IMR-90 (cell line): Measurements from ENCODE around the gene ICAM1. TPM values are rescaled to one million over a fixed set of nuclear protein-coding genes. Genes with fewer than 3 reads are reported as not detected.

ENCODE experiments used
- ATAC-seq: fragments of 200-7000 bp; cut with Tn5 transposase; 2 replicates; pipeline ENCODE4 v1.9.1; 2020; ENCODE audit warnings: low read depth, mild to moderate bottlenecking, moderate library complexity
- BruUV-seq: library from RNA; stranded (reverse); fragments of 400-500 nt; replicated peaks from 2 replicates; lab custom pipeline; 2021; lab: Mats Ljungman, UMichigan
- CTCF ChIA-PET: fragments of 300-600 bp; formaldehyde crosslinking; extraction: SDS; loops from one replicate; lab custom pipeline; 2021; ENCODE audit warnings: antibody characterized with exemption; lab: Yijun Ruan, JAX
- POLR2A ChIA-PET: fragments of 300-600 bp; sonication (Branson Sonifier 250); formaldehyde crosslinking; loops from one replicate; lab custom pipeline; 2022; ENCODE audit warnings: antibody characterized with exemption; ENCODE audit not compliant: unreplicated experiment; lab: Charles Lee
- DNase-seq: peaks from one replicate; pipeline ENCODE4 v3.0.0; 2013
- H2AFZ ChIP-seq: replicated peaks from 2 replicates; pipeline ENCODE3; 2013; ENCODE audit warnings: low read length, mild to moderate bottlenecking; ENCODE audit not compliant: poor library complexity
- H2AK5ac ChIP-seq: 2 replicates; pipeline ENCODE4 v1.6.1; 2013; ENCODE audit warnings: low read depth, low read length, inconsistent platforms
- H2AK9ac ChIP-seq: replicated peaks from 2 replicates; pipeline ENCODE3; 2013; ENCODE audit warnings: mild to moderate bottlenecking, low read depth, low read length, moderate library complexity; ENCODE audit not compliant: poor library complexity
- H2BK120ac ChIP-seq: 2 replicates; pipeline ENCODE4 v1.6.1; 2013; ENCODE audit warnings: low read depth, low read length, inconsistent platforms
- H2BK15ac ChIP-seq: 3 replicates; pipeline ENCODE4 v1.6.1; 2013; ENCODE audit warnings: low read depth, low read length, inconsistent platforms
- H2BK20ac ChIP-seq: 2 replicates; pipeline ENCODE4 v1.6.1; 2013; ENCODE audit warnings: low read depth, mild to moderate bottlenecking, inconsistent platforms, low read length, moderate library complexity
- H2BK5ac ChIP-seq: 2 replicates; pipeline ENCODE4 v1.6.1; 2013; ENCODE audit warnings: mild to moderate bottlenecking, low read depth, low read length, inconsistent platforms; ENCODE audit not compliant: poor library complexity, severe bottlenecking
- H3K14ac ChIP-seq: replicated peaks from 2 replicates; pipeline ENCODE4 v1.6.1; 2013; ENCODE audit warnings: low read depth, low read length, inconsistent platforms
- H3K18ac ChIP-seq: 2 replicates; pipeline ENCODE4 v1.6.1; 2013; ENCODE audit warnings: low read depth, low read length, control low read depth
- H3K23ac ChIP-seq: 2 replicates; pipeline ENCODE4 v1.6.1; 2013; ENCODE audit warnings: low read depth, low read length, inconsistent platforms
- H3K27ac ChIP-seq: 2 replicates; pipeline ENCODE4 v1.5.1; 2013; ENCODE audit warnings: mild to moderate bottlenecking, control low read depth, low read length; ENCODE audit not compliant: insufficient read depth
- H3K27me3 ChIP-seq: 2 replicates; pipeline ENCODE4 v1.6.1; 2013; ENCODE audit warnings: low read length; ENCODE audit not compliant: control insufficient read depth, insufficient read depth
- H3K36me3 ChIP-seq: 2 replicates; pipeline ENCODE4 v1.6.1; 2013; ENCODE audit warnings: low read length, mixed read lengths; ENCODE audit not compliant: control insufficient read depth, insufficient read depth
- H3K4ac ChIP-seq: 2 replicates; pipeline ENCODE4 v1.6.1; 2013; ENCODE audit warnings: low read depth, low read length, inconsistent platforms
- H3K4me1 ChIP-seq: 2 replicates; pipeline ENCODE4 v1.6.1; 2013; ENCODE audit warnings: low read length, mixed read lengths; ENCODE audit not compliant: control insufficient read depth, insufficient read depth
- H3K4me2 ChIP-seq: 2 replicates; pipeline ENCODE4 v1.6.1; 2013; ENCODE audit warnings: low read depth, mild to moderate bottlenecking, control low read depth, low read length, moderate library complexity
- H3K4me3 ChIP-seq: 2 replicates; pipeline ENCODE4 v1.5.1; 2013; ENCODE audit warnings: low read depth, mild to moderate bottlenecking, control low read depth, low read length, moderate library complexity; ENCODE audit not compliant: insufficient read depth
- H3K56ac ChIP-seq: 2 replicates; pipeline ENCODE4 v1.6.1; 2013; ENCODE audit warnings: low read length, inconsistent platforms; ENCODE audit not compliant: insufficient read depth; ENCODE audit errors: extremely low read depth
- H3K79me1 ChIP-seq, 2 experiments: 2 replicates each; pipeline ENCODE4 v1.6.1; 2013; ENCODE audit warnings: low read length in 2 of 2, inconsistent platforms in 1 of 2, low read depth in 1 of 2
- H3K9ac ChIP-seq: 2 replicates; pipeline ENCODE4 v1.6.1; 2013; ENCODE audit warnings: low read depth, low read length, control low read depth
- H3K9me1 ChIP-seq: 2 replicates; pipeline ENCODE4 v1.6.1; 2013; ENCODE audit warnings: low read length, inconsistent platforms; ENCODE audit not compliant: insufficient read depth
- H3K9me3 ChIP-seq: 2 replicates; pipeline ENCODE4 v1.6.1; 2013; ENCODE audit warnings: low read length; ENCODE audit not compliant: control insufficient read depth, insufficient read depth
- H4K20me1 ChIP-seq: 2 replicates; pipeline ENCODE4 v1.6.1; 2013; ENCODE audit warnings: low read length, inconsistent platforms; ENCODE audit not compliant: insufficient read depth
- H4K5ac ChIP-seq: 2 replicates; pipeline ENCODE4 v1.6.1; 2013; ENCODE audit warnings: mild to moderate bottlenecking, low read depth, low read length, control low read depth
- H4K8ac ChIP-seq, 2 experiments: 2 replicates each; pipeline ENCODE4 v1.6.1; 2013; ENCODE audit warnings: low read depth in 2 of 2, low read length in 2 of 2, control low read depth in 1 of 2, inconsistent platforms in 1 of 2
- H4K91ac ChIP-seq: 2 replicates; pipeline ENCODE4 v1.6.1; 2013; ENCODE audit warnings: low read depth, low read length, inconsistent platforms; ENCODE audit not compliant: insufficient read depth
- BHLHE40 ChIP-seq: fragments of 150-350 bp; IDR thresholded peaks from 2 replicates; pipeline ENCODE4 v1.6.1; 2016; ENCODE audit warnings: mild to moderate bottlenecking, low read depth, low read length
- CEBPB ChIP-seq: IDR thresholded peaks from 2 replicates; pipeline ENCODE4 v1.6.1; 2012; ENCODE audit warnings: low read depth, low read length, improper control_type of control experiment
- CHD1 ChIP-seq: IDR thresholded peaks from 2 replicates; pipeline ENCODE4 v1.6.1; 2012; ENCODE audit warnings: low read depth, low read length, improper control_type of control experiment
- FOS ChIP-seq: fragments of 150-350 bp; IDR thresholded peaks from 2 replicates; pipeline ENCODE4 v1.6.1; 2016; ENCODE audit warnings: low read depth, low read length
- MAFK ChIP-seq: IDR thresholded peaks from 2 replicates; pipeline ENCODE4 v1.6.1; 2012; ENCODE audit warnings: low read depth, low read length, improper control_type of control experiment
- MAZ ChIP-seq: IDR thresholded peaks from 2 replicates; pipeline ENCODE4 v1.6.1; 2012; ENCODE audit warnings: low read depth, mild to moderate bottlenecking, low read length, improper control_type of control experiment, moderate library complexity, borderline replicate concordance
- MXI1 ChIP-seq: IDR thresholded peaks from 2 replicates; pipeline ENCODE4 v1.6.1; 2012; ENCODE audit warnings: low read depth, mild to moderate bottlenecking, low read length, moderate library complexity, borderline replicate concordance
- NFE2L2 ChIP-seq: fragments of 150-350 bp; IDR thresholded peaks from 2 replicates; pipeline ENCODE4 v1.6.1; 2016; ENCODE audit warnings: low read depth, mild to moderate bottlenecking, low read length
- POLR2A ChIP-seq: IDR thresholded peaks from 2 replicates; pipeline ENCODE4 v1.6.1; 2012; ENCODE audit warnings: mild to moderate bottlenecking, low read depth, low read length
- RAD21 ChIP-seq: IDR thresholded peaks from 2 replicates; pipeline ENCODE4 v1.6.1; 2012; ENCODE audit warnings: low read length, improper control_type of control experiment
- RCOR1 ChIP-seq: IDR thresholded peaks from 2 replicates; pipeline ENCODE4 v1.6.1; 2012; ENCODE audit warnings: mild to moderate bottlenecking, low read length, improper control_type of control experiment; ENCODE audit not compliant: insufficient replicate concordance
- RFX5 ChIP-seq: IDR thresholded peaks from 2 replicates; pipeline ENCODE4 v1.8.0; 2012; ENCODE audit warnings: low read depth, mild to moderate bottlenecking, low read length, moderate library complexity
- SMC3 ChIP-seq: fragments of 150-350 bp; IDR thresholded peaks from 2 replicates; pipeline ENCODE4 v1.6.1; 2016; ENCODE audit warnings: low read depth, mild to moderate bottlenecking, antibody characterized with exemption, low read length, moderate library complexity
- WGBS, 2 experiments: methylation state at CpG; one replicate each; pipeline versions ENCODE4 v1.1.5 to v1.1.7; 2013; ENCODE audit warnings: missing lambda C conversion rate in 2 of 2; ENCODE audit not compliant: insufficient read length in 1 of 2; ENCODE audit errors: extremely low coverage in 2 of 2; 5-methylcytosine and 5-hydroxymethylcytosine counted together
- dilution Hi-C: fragments of 300-500 bp; cut with HindIII; formaldehyde crosslinking; loops from one replicate; pipeline ENCODE4 v1.14.3; 2018; ENCODE audit warnings: low sequenced_read_pairs; ENCODE audit not compliant: unreplicated experiment
- in situ Hi-C: fragments of 300-500 bp; cut with MboI; formaldehyde crosslinking; loops from 3 replicates; pipeline ENCODE4 v1.14.3; 2019; ENCODE audit warnings: low sequenced_read_pairs, inconsistent platforms, mixed read lengths
- intact Hi-C: fragments of 100-400 bp; cut with micrococcal nuclease; formaldehyde crosslinking; loops from 2 replicates; pipeline ENCODE4 v1.10.0; 2022
- polyA plus RNA-seq, 3 experiments: library from polyadenylated mRNA; depleted of rRNA; stranded (reverse); fragments of >200 nt; gene quantifications; 2 replicates each; pipeline ENCODE4 v1.2.3, GENCODE V29; 2012; ENCODE audit warnings: low replicate concordance in 1 of 3
- total RNA-seq: library from RNA; depleted of rRNA; stranded (reverse); fragments of >200 nt; gene quantifications from 2 replicates; pipeline ENCODE4 v1.2.3, GENCODE V29; 2012
- TF ChIP-seq, protein P1 (sequence below): conservative IDR thresholded peaks from 2 replicates; pipeline ENCODE4 v1.5.1; 2012; ENCODE audit warnings: mild to moderate bottlenecking, low read depth, low read length, improper control_type of control experiment
- TF ChIP-seq, protein P2 (sequence below): fragments of 150-350 bp; IDR thresholded peaks from 2 replicates; pipeline ENCODE4 v1.6.1; 2017; ENCODE audit warnings: mild to moderate bottlenecking, antibody characterized with exemption, low read length, low read depth
- TF ChIP-seq, protein P3 (sequence below): fragments of 150-350 bp; IDR thresholded peaks from 2 replicates; pipeline ENCODE4 v1.6.1; 2016; ENCODE audit warnings: low read depth, mild to moderate bottlenecking, low read length, moderate library complexity, borderline replicate concordance

The ICAM1 gene
- total and polyA plus RNA-seq, 2 of the 4 experiments (the other 2 are of a cell fraction): 10.6 to 19.1 TPM

DNA sequence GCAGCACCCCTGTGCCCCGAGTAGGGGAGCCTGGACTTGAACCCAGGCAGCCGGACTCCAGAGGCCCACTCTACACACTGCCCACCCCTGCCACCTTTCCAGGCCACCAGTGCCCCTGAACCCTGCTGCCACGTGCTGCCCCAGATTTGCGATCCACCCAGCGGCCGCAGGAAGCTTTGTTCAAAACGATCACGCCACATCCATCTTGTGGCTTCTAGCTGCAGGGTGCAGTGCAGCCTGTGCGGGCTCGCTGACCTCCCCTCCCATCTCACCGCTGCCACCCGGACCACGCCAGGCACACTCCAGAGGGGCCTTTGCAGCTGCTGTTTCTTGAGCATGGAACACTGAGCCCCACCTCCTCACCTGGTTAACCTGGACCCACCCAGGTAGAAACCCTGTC is 58.6 kb downstream of the ICAM1 start:
- H3K36me3 ChIP-seq: peaks cover 51% of the 10 kb centered on the region
- POLR2A ChIA-PET: no interaction called here
- H2BK120ac ChIP-seq: no peak overlapping the region
- no peak overlapping the region for H3K4ac ChIP-seq
- H3K4me3 ChIP-seq: no peak overlapping the region
- in situ Hi-C loops (no loop called here), intact Hi-C loops (no loop called here), dilution Hi-C loops (no loop called here)
- H4K91ac ChIP-seq: no peak overlapping the region
- no peaks in the 10 kb centered on the region for H3K27me3 ChIP-seq
- no peak overlapping the region for H2AFZ ChIP-seq
- no peak for ATAC-seq
- H4K8ac ChIP-seq: no peak overlapping the region
- no peaks in the 10 kb centered on the region; the same call in 1 of the 2 replicates for H3K9me1 ChIP-seq
- H4K20me1 ChIP-seq: peaks cover 26% of the 10 kb centered on the region
- no peak overlapping the region for H4K5ac ChIP-seq
- H3K18ac ChIP-seq: no peak overlapping the region
- no peak overlapping the region for H2BK15ac ChIP-seq
- no peak overlapping the region for H3K56ac ChIP-seq
- peaks cover 25 to 61% of the 10 kb centered on the region in 2 experiments for H3K79me1 ChIP-seq
- TF ChIP-seq MAFK (no peak), FOS (no peak), CHD1 (no peak), SMC3 (no peak), CEBPB (no peak), BHLHE40 (no peak), MXI1 (no peak), NFE2L2 (no peak), RCOR1 (no peak), RAD21 (no peak), POLR2A (no peak), RFX5 (no peak), MAZ (no peak)
- TF ChIP-seq, protein P1, sequence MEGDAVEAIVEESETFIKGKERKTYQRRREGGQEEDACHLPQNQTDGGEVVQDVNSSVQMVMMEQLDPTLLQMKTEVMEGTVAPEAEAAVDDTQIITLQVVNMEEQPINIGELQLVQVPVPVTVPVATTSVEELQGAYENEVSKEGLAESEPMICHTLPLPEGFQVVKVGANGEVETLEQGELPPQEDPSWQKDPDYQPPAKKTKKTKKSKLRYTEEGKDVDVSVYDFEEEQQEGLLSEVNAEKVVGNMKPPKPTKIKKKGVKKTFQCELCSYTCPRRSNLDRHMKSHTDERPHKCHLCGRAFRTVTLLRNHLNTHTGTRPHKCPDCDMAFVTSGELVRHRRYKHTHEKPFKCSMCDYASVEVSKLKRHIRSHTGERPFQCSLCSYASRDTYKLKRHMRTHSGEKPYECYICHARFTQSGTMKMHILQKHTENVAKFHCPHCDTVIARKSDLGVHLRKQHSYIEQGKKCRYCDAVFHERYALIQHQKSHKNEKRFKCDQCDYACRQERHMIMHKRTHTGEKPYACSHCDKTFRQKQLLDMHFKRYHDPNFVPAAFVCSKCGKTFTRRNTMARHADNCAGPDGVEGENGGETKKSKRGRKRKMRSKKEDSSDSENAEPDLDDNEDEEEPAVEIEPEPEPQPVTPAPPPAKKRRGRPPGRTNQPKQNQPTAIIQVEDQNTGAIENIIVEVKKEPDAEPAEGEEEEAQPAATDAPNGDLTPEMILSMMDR: no peak
- TF ChIP-seq, protein P2, sequence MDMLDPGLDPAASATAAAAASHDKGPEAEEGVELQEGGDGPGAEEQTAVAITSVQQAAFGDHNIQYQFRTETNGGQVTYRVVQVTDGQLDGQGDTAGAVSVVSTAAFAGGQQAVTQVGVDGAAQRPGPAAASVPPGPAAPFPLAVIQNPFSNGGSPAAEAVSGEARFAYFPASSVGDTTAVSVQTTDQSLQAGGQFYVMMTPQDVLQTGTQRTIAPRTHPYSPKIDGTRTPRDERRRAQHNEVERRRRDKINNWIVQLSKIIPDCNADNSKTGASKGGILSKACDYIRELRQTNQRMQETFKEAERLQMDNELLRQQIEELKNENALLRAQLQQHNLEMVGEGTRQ: no peak
- TF ChIP-seq, protein P3, sequence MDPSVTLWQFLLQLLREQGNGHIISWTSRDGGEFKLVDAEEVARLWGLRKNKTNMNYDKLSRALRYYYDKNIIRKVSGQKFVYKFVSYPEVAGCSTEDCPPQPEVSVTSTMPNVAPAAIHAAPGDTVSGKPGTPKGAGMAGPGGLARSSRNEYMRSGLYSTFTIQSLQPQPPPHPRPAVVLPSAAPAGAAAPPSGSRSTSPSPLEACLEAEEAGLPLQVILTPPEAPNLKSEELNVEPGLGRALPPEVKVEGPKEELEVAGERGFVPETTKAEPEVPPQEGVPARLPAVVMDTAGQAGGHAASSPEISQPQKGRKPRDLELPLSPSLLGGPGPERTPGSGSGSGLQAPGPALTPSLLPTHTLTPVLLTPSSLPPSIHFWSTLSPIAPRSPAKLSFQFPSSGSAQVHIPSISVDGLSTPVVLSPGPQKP: no peak
- WGBS, 2 experiments: 95% methylated on average over 11 of the region's 13 CpGs; no CpG with 5 or more reads in 1 of the 2 experiments
- BruUV-seq: no TSS peak
- no peak overlapping the region for H2AK9ac ChIP-seq
- H3K4me1 ChIP-seq: peaks cover 5% of the 10 kb centered on the region; the same call in 1 of the 2 replicates
- no peak overlapping the region for H3K27ac ChIP-seq
- H3K4me2 ChIP-seq: no peak overlapping the region
- no peak overlapping the region for H3K14ac ChIP-seq
- no peak overlapping the region for H3K23ac ChIP-seq
- H3K9me3 ChIP-seq: no peaks in the 10 kb centered on the region
- H3K9ac ChIP-seq: no peak overlapping the region
- H2BK5ac ChIP-seq: no peak overlapping the region
- H2BK20ac ChIP-seq: no peak overlapping the region
- no peak overlapping the region for H2AK5ac ChIP-seq
- CTCF ChIA-PET: no interaction called here
- DNase-seq: no peak
